GM19043 (cell line): ENCODE data around the gene ENTPD1.

Source experiments
- ATAC-seq: cut with Tn5 transposase; IDR thresholded peaks from one replicate; pipeline ENCODE4 v1.9.1; 2021; ENCODE audit warnings: low read depth; ENCODE audit not compliant: unreplicated experiment

The ENTPD1 gene

GRCh38 chr10:95821720-95822119 lies 65.8 kb downstream of the ENTPD1 start:
- no peak for ATAC-seq

GRCh38 chr10:95830044-95830443 lies 74.1 kb downstream of the ENTPD1 start:
- ATAC-seq, result no peak

- no peak for ATAC-seq
Observed at GRCh38 chr10:95831076-95831475, 75.1 kb downstream of the ENTPD1 start.

GRCh38 chr10:95831515-95831914 lies 75.6 kb downstream of the ENTPD1 start:
- no peak for ATAC-seq

- peak; percentile 75 for ATAC-seq
Observed at GRCh38 chr10:95832216-95833041, 76.5 kb downstream of the ENTPD1 start.

GRCh38 chr10:95833042-95833610 lies 77.2 kb downstream of the ENTPD1 start:
- no peak for ATAC-seq

GRCh38 chr10:95834406-95834805 lies 78.4 kb downstream of the ENTPD1 start:
- ATAC-seq, result no peak

- no peak for ATAC-seq
Observed at GRCh38 chr10:95835149-95835860, 79.3 kb downstream of the ENTPD1 start.

GRCh38 chr10:95835911-95836310 lies 79.9 kb downstream of the ENTPD1 start:
- no peak for ATAC-seq

GRCh38 chr10:95836610-95837355 lies 80.8 kb downstream of the ENTPD1 start:
- ATAC-seq, result no peak

GRCh38 chr10:95837356-95837776 lies 81.4 kb downstream of the ENTPD1 start:
- ATAC-seq, result no peak

GRCh38 chr10:95837783-95838182 lies 81.8 kb downstream of the ENTPD1 start:
- no peak for ATAC-seq

- ATAC-seq, result no peak
Observed at GRCh38 chr10:95840121-95840520, 84.2 kb downstream of the ENTPD1 start.

- ATAC-seq, result no peak
Observed at GRCh38 chr10:95840681-95841080, 84.7 kb downstream of the ENTPD1 start.

GRCh38 chr10:95841661-95842498 lies 85.9 kb downstream of the ENTPD1 start:
- ATAC-seq, result peak; percentile 43

- ATAC-seq, result no peak
Observed at GRCh38 chr10:95845411-95845810, 89.4 kb downstream of the ENTPD1 start.

- ATAC-seq, result no peak
Observed at GRCh38 chr10:95847007-95847406, 91.0 kb downstream of the ENTPD1 start.

- ATAC-seq, result no peak
Observed at GRCh38 chr10:95848841-95849240, 92.9 kb downstream of the ENTPD1 start.

- no peak for ATAC-seq
Observed at GRCh38 chr10:95850791-95851190, 94.8 kb downstream of the ENTPD1 start.
